Skin epidermis (tissue), 12 donors: Measurements from ENCODE around the gene CREBRF.
"Not testable (repeated sequence)": the region's sequence is repeated elsewhere in the genome, so short reads cannot be mapped to it uniquely, and the experiment has no call there.

Experiments
- H3K27ac ChIP-seq, 21 experiments: fragments of 200-600 bp; sonication (generic) in 11 of 21; one replicate each; pipeline ENCODE4 v1.5.0; 2020; ENCODE audit warnings: mild to moderate bottlenecking in 3 of 21, inconsistent platforms in 2 of 21, moderate library complexity in 2 of 21
- H3K4me3 ChIP-seq, 7 experiments: fragments of 200-600 bp; sonication (generic) in 2 of 7; one replicate each; pipeline ENCODE4 v1.5.0; 2020; ENCODE audit warnings: inconsistent platforms in 2 of 7, mild to moderate bottlenecking in 2 of 7, moderate library complexity in 1 of 7

The CREBRF gene, protein sequence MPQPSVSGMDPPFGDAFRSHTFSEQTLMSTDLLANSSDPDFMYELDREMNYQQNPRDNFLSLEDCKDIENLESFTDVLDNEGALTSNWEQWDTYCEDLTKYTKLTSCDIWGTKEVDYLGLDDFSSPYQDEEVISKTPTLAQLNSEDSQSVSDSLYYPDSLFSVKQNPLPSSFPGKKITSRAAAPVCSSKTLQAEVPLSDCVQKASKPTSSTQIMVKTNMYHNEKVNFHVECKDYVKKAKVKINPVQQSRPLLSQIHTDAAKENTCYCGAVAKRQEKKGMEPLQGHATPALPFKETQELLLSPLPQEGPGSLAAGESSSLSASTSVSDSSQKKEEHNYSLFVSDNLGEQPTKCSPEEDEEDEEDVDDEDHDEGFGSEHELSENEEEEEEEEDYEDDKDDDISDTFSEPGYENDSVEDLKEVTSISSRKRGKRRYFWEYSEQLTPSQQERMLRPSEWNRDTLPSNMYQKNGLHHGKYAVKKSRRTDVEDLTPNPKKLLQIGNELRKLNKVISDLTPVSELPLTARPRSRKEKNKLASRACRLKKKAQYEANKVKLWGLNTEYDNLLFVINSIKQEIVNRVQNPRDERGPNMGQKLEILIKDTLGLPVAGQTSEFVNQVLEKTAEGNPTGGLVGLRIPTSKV

GRCh38 chr5:173055983-173056782, at the start of gene CREBRF:
CREBRF (plus strand) TSS chr5:173056352; CDS start chr5:173080776, 24,424 bp downstream.
- Histone ChIP-seq H3K27ac (peak within 1 kb of the TSS; percentile 88 to 99 (median 96)), H3K4me3 (peak within 1 kb of the TSS; percentile 96 to 100 (median 99))

GRCh38 chr5:173010021-173010420, 46.1 kb upstream of the CREBRF start:
- H3K4me3 ChIP-seq = no peak overlapping the region
- no peak overlapping the region for H3K27ac ChIP-seq

GRCh38 chr5:173010547-173011464, 45.3 kb upstream of the CREBRF start:
- Histone ChIP-seq H3K4me3 (no peak overlapping the region), H3K27ac (peak overlapping the region in 2 of 21 experiments; percentile 10 to 39)

GRCh38 chr5:173011566-173011965, 44.6 kb upstream of the CREBRF start:
- H3K27ac ChIP-seq = peak overlapping the region in 3 of 21 experiments; percentile 12 to 60 (median 15)
- no peak overlapping the region for H3K4me3 ChIP-seq

DNA sequence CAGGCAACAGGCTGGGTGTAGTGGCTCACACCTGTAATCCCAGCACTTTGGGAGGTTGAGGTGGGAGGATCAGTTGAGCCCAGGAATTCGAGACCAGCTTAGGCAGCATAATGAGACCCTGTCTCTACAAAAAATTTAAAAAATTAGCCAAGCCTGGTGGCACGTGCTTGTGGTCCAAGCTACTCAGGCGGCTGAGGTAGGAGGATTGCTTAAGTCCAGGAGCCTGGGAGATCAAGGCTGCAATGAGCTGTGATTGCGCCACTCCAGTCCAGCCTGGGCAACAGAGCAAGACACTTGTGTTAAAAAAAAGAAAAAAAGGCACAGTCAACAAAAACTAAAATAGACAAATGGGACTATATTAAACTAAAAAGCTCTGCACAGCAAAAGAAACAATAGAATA, 43.3 kb upstream of the CREBRF start:
- H3K4me3 ChIP-seq = no peak overlapping the region
- H3K27ac ChIP-seq = no peak overlapping the region

DNA sequence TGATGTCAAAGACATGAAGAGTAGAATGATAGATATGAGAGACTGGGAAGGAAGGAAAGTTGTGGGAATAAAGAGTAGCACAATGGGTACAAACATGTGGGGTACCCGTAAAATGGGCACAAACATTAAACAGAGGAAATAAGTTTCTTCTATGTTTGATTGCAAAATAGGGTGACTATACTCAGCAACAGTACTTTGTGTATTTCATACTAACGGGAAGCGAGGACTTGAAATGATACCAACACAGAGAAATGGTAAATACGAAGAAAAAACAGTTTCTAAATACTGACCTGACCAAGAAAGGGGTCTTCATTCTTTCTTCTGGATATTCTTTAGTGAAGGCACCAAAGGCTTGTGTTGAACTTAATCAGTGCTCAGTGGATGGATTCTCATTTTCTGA, 41.5 kb upstream of the CREBRF start:
- H3K27ac ChIP-seq = peak overlapping the region in 6 of 21 experiments; percentile 7 to 84 (median 56)
- no peak overlapping the region for H3K4me3 ChIP-seq

DNA sequence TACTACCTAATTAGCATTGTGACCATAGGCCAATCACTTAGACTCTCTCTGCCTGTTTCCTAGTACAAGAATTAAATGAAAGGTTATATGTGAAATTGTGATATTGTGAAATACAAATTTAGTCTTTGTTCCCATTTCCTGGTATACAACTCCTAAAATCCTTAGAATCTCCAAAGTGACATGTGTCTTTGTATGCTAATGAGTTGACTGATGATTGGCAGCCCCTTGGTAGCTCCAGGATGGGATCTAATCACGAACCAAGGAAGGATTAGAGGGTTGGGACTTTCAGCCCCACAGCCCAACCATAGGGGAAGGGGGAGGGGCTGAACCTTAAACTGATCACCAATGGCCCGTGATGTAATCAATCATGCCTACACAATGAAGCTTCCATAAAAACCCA, 41.0 kb upstream of the CREBRF start:
- no peak overlapping the region for H3K4me3 ChIP-seq
- peak overlapping the region in 17 of 21 experiments; percentile 9 to 84 (median 63) for H3K27ac ChIP-seq

- Histone ChIP-seq H3K27ac (peak overlapping the region in 19 of 21 experiments; percentile 26 to 84 (median 67)), H3K4me3 (no peak overlapping the region)
Measured at GRCh38 chr5:173015598-173016455, 40.3 kb upstream of the CREBRF start.

DNA sequence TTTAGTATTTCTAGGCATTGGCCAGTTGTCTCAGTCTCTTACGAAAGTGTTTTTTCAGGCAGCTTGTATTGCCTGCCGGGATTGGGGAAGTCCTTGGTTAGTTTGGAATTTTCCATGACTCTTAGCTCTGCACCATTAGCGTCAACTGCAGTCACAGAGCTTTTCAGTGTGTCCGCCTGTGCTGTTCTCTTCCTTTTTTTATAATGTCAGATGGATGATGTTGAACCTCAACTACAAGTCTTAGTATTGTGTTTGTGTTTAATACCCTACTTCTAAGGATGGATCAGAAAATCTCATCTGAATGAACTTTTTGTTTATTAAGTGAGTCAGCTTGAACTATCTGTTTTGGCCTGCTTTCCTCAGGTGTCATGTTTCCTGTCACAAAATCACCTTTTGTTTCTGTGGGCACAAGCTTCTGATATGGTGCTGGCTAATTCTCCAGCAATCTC, 39.5 kb upstream of the CREBRF start:
- Histone ChIP-seq H3K27ac (peak overlapping the region in 20 of 21 experiments; percentile 2 to 84 (median 65)), H3K4me3 (no peak overlapping the region)

- peak overlapping the region in 20 of 21 experiments; percentile 2 to 84 (median 60) for H3K27ac ChIP-seq
- not testable (repeated sequence) for H3K4me3 ChIP-seq
Measured at GRCh38 chr5:173017087-173017486, 39.1 kb upstream of the CREBRF start.

DNA sequence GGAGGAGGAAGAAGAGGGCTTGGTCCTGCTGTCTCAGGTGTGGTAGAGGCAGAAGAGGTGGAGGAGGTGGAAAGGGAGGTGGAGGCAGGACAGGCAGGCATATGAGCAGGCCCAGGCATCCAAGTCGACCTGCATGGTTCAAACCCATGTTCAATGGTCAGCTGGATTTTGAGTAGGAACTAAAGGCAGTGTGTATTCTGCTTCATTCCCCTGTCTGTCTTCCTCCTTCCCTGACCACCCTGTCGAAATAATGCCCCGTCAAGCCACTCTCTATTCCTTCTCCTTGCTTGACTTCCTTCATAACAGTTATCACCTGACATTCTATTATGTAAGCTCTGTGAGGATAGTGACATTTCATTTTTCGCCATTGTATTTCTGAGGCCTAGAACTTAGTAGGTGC, 37.8 kb upstream of the CREBRF start:
- Histone ChIP-seq H3K27ac (peak overlapping the region in 3 of 21 experiments; percentile 5 to 81 (median 37)), H3K4me3 (no peak overlapping the region)

- Histone ChIP-seq H3K27ac (peak overlapping the region in 1 of 21 experiments; percentile 17), H3K4me3 (no peak overlapping the region)
Measured at GRCh38 chr5:173020154-173020581, 36.0 kb upstream of the CREBRF start.

GRCh38 chr5:173020643-173021042, 35.5 kb upstream of the CREBRF start:
- H3K27ac ChIP-seq = peak overlapping the region in 2 of 21 experiments; percentile 17 to 38
- H3K4me3 ChIP-seq = no peak overlapping the region

DNA sequence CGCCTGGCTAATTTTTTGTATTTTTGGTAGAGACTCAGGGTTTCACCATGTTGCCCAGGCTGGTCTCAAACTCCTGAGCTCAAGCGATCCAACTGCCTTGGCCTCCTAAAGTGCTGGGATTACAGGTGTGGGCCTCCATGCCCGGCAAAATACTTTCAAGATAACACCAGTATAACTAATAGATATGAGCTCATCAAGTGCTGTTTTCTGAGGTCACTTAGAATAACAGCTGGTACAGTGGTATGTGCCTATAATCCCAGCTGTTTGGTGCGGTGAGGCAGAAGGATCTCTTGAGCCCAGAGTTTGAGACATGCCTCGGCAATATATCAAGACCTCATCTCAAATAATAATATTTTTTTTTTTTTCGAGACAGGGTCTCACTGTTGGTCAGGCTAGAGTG, 30.5 kb upstream of the CREBRF start:
- Histone ChIP-seq H3K4me3 (no peak overlapping the region), H3K27ac (no peak overlapping the region)

GRCh38 chr5:173027905-173028304, 28.2 kb upstream of the CREBRF start:
- Histone ChIP-seq H3K4me3 (no peak overlapping the region), H3K27ac (no peak overlapping the region)

GRCh38 chr5:173028811-173029327, 27.3 kb upstream of the CREBRF start:
- no peak overlapping the region for H3K4me3 ChIP-seq
- H3K27ac ChIP-seq = peak overlapping the region in 10 of 21 experiments; percentile 5 to 69 (median 36)

- Histone ChIP-seq H3K27ac (peak overlapping the region in 14 of 21 experiments; percentile 5 to 69 (median 38)), H3K4me3 (no peak overlapping the region)
Measured at GRCh38 chr5:173029499-173029921, 26.6 kb upstream of the CREBRF start.

- not testable (repeated sequence) for H3K27ac ChIP-seq, H3K4me3 ChIP-seq
Measured at GRCh38 chr5:173032096-173032495, 24.1 kb upstream of the CREBRF start.
